GM19372 (cell line): ENCODE data around the gene MTARC1.

Experiments
- ATAC-seq: cut with Tn5 transposase; IDR thresholded peaks from one replicate; pipeline ENCODE4 v1.9.1; 2021; ENCODE audit warnings: mild to moderate bottlenecking, low read depth, moderate library complexity; ENCODE audit not compliant: unreplicated experiment

The MTARC1 gene

DNA sequence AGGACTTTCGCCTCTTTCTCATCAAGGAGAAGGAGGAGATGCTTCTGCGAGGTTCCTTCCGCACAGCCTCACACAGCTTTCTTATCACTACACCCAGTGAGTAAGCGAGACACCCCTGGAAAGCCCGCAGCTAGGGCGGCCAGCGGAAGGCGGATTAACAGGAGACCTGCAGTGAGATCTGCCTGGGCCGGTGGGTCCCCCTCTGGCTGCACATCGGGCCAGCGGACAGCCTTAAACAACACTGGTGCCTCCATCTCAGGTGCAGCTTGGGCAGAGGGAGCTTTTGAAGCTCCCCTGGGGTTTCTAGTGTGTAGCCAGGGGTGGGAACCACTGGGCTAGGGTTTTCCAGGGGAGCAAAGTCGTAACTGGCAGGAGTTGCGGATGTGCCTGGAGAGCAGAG lies 17.5 kb upstream of the MTARC1 start:
- no peak for ATAC-seq

DNA sequence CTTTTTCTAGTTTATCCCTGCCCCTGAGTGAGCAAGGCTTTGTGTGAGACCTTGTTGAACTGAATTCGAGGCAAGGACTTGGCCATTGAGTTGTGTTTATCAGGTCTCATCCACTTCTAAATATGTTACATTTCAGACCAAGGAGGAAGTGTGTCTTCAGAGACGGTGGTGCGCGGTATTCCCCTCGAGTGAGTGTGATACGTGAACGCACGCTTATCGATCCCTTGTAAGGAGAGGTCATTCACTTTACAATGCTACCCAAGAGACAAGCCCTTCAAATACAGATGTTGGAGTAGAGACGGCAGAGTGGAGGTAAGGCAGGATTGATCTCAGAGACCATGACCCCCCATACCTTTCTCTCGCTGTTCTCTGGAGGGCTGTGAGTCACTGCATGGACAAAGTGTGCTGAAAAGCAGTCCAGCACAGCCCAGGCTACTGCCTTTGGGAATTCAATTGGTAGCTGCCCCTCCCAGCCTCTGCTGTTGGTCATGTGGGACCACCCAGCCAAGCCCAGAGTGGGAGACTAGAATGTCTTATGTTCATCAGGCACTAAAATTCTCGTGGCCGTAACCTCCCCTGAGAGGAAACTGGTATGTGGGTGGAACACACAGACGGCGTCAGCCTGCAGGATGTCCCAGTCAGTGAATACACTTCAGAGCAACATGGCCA lies 16.3 kb upstream of the MTARC1 start:
- peak; percentile 63 for ATAC-seq

DNA sequence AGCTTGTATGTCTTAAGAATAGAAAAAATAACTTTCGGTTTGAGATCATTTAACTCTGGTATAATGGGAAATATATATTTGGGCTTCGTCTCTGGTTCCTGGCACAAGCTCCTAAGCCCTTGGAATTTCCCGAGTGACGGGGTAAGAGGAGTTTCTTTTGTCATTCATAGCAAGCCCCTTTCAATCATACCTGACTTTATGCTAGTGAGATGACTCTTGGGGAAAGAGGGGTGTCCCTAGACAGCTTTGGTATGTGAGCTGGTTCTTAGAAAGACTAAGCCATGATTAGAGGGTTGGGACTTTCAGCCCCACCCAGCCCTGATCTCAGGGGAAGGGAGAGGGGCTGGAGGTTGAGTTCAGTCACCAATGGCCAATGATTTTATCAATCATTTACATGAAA lies 13.9 kb upstream of the MTARC1 start:
- ATAC-seq: no peak

DNA sequence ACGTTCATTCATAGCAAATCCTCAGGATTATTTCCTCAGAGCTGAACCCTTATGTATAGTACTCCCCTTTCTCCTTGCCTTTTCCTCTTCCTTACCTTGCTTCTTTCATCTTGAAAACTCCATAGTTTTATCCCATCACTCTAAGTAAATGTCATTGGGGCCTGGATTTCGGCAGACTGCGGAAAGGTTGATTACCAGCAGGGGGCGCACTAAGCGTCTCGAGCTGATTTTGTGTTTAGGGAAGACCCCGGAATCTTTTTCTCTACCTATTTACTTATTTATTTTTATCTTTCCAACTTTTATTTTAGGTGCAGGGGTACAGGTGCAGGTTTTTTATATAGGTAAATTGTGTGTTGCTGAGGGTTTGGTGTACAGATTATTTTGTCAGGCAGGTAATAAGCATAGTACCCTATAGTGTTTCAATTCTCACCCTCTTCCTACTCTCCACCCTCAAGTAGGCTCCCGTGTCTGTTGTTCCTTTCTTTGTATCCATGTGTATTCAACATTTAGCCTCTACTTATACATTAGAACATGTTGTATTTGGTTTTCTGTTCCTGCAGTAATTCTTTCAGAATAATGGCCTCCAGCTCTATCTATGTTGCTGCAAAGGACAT lies 11.4 kb upstream of the MTARC1 start:
- ATAC-seq: no peak

DNA sequence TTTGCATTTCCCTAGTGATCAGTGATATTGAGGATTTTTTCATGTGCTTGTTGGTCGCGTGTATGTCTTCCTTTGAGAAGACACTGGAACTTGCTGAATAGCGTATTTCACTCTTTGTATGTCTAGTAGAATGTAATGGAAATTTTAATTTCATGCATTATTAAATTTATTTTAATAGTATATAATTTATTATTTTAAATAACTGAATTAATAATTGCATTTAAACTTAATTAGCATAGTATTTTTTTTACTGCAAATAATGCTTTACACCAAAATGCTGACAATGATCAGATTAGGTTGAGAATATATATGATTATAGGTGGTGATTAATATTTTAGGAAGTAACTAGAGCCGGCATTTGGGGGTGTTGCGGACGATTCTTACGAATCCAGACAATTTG lies 10.5 kb upstream of the MTARC1 start:
- ATAC-seq: no peak

DNA sequence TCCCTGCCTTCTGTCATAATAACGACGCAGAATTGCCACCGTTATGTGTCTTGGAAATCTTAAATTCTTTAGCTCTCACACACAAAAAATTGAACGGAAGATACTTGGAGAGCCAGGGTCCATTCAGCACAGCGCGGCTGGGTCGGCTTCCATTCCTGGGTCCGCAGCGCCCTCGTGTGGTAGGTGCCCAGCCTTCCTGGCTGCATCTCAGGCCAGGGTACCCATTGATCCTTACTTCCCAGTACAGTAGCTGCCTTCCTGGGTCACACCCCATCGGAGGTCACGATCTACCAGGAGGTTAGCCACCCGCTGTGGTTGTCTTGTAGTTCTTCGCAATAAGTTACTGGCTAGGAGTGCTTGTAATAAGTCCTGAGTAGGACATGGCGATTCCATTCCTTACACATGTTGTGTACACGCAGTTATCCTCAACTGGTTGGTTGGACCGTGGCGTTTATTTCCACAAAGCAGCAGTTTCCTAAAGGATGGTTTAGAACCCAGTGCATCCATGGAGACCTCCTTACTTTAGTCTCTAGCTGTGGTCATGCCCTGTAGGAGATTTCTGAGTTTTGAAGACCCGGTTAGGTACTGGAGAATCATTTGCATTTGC lies 9.9 kb upstream of the MTARC1 start:
- ATAC-seq: peak; percentile 65

DNA sequence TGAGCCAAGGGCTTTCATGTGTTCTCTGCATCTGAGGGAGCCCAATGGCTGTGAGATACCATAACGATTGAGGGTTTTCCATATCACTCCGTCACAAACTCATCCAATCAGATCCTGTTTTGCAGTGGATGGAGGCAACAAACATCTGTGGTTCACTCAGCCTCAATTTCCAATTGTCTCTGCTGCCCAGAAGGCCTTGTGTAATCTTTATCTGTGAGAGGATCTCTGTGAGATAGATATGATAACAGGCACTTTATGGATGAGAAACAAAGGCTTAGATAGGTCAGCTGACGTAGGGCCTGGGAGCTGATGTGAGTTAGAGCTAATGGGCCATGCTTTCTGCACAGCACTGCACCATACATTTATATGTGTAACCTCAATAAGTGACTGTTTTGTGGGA lies 3.3 kb upstream of the MTARC1 start:
- ATAC-seq: no peak

DNA sequence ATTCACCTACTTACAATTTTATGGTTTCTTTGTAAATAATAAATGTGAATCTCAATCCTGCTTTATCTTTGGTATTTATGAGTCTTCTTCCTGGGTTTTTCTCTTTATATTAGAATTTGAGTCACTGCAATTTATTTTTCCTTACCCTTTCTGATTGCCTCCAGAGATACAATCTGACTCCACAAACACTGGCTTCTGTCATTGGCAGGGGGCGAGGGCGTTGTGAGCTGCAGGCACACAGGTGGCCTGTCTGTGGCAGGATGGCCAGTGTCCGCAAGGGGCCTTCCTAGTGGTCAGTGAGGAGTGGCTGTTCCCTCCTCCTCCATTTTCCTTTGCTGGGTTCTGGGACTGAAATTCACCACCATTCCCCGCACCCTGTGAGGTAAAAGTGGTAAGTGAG lies 2.0 kb upstream of the MTARC1 start:
- ATAC-seq: no peak

DNA sequence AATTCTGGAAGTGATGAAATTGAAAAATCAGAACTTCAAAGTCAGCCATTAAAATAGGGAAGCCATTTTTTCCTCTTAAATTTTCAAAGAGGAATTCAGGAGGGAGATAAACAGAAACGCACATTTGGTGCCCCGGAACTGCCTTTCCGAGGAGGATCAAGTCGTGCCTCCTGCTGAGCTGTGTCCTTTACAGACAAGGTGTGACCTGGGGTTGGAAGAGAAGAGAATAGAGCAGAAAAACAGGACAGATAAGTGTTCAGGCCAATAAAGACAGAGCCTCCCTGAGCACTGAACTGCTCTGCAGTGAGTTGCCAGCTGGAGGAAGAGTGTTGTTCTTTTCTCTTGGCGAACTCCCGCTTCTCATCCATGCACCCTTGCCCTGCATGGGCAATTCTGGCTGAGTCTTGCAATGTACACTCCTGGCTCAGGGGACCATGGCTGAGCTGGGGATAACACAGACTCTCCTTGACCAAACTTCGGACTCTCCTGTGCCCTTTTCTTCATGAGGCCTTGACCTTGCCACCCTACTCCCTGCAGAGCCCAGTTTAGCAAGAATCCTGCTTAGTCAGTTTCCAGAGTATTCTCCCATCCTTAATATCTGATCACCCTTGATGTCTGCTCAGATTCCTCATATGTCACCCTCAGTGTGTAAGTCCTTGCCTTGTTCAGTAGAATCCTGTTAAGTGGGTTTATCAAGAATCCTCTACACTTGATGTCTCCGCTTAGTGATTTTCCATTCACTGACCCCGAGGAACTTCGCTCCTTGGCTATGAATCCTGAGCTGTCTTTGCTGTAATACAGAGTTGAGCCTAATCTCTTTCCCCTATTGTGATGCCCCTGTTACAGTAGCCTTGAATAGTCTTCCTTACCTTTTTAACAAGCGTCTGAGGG lies 1.3 kb upstream of the MTARC1 start:
- no peak for ATAC-seq

DNA sequence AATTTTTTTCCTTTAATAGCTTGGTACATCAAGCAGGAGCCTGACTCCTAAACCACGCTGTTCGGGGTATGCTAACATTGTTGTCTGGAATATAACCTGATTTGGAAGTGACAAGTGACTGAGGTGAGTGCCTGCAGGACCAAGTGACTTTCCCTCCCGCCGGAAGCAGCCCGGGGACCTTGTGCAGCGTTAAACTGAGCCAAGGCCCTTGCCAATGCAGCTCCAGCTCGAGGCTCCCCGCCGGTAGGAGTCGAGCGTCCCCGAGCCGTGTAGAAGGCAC lies 716 bp upstream of the MTARC1 start:
- peak; percentile 6 for ATAC-seq

DNA sequence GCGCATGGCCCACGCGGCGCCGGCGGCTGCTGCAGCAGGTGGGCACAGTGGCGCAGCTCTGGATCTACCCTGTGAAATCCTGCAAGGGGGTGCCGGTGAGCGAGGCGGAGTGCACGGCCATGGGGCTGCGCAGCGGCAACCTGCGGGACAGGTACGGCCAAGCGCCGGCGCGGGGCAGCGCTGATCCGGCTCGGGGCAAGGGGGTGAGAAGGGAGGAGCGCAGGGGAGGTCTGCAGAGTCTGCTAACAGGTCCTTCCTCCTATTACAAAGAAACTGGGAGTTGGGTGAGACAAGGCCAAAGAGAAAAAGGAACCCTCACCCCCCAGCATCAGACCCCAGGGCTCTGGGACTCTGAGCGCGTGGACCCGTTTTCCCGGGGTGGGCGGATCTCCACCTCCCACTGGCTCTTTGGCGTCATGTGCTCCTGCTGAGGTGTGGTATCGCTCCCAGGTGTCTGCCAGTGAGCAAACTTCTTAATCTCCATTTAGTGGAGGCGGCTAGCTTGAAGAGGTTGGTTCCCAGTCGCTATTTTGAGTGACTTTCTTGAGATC lies 431 bp downstream of the MTARC1 start:
- peak; percentile 43 for ATAC-seq

DNA sequence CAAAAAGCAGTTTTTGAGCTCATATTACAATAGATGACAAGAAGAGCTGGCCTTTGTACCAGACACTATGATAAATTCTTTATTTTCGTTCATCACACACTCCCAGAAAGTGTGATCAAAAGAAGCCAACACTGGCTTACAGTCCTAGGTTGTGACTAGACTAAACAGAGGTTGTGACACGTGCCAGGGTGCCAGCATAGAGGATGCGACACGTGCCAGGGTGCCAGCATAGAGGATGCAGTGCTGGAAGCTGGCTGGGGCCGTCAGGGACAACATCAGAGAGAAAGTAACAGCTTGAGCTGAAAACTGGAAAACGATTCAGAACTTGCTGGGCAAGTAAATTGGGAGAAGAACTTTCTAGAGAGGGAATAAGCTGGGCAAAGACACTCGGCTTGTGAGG lies 2.2 kb downstream of the MTARC1 start:
- no peak for ATAC-seq

DNA sequence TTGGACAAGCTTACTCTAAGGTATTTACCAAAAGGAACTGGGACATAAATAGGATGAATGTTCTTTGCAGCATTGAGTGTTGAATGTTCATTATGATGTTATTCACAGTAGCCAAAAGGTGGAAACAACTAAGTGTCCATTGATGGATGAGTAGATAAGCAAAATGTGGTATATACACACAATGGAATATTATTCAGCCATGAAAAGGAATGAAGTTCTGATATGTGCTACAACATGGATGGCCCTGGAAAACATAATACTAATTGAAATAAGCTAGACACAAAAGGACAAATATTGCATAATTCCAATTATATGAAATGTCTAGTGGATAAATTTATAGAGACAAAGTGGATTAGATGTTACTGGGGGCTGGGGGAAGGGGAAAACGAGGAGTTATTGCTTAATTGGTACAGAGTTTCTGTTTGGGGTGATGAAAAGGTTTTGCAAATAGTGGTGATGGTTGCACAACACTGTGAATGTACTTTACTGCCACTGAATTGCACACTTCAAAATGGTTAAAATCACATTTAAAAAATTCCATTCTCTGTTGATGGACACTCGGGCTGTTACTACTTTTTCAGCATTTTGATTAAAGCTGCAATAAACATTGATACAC lies 2.9 kb downstream of the MTARC1 start:
- ATAC-seq: no peak

DNA sequence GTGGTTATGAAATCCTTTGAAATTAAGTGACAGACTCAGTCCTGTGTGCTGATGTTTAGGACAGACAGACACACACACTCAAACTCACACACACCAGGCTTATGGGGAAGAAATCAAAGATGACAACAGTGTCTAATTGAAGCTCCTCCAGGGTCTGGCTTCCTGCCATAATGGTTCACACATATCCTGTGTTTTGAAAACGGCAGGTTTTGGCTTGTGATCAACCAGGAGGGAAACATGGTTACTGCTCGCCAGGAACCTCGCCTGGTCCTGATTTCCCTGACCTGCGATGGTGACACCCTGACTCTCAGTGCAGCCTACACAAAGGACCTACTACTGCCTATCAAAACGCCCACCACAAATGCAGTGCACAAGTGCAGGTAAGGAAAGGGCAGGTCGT lies 4.6 kb downstream of the MTARC1 start:
- ATAC-seq: no peak

DNA sequence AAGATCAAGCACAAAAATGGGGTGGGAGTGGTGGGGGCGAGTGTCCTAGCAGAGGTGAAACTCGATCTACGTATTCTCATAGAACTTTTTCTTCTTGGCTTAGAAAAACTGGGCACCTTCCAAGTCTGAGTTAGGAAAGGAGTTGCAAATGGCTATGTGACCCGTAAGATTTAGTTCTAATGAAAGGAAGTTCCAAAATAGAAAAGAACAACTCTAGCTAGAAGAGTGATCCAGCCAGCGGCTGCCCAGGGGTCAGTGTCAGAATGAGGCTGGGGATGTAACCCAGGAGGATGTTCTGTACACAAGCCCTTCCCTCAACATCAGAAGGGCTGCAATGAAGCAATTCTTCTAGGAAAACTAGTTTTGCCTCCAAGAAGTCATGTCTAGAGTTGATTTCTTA lies 5.2 kb downstream of the MTARC1 start:
- ATAC-seq: no peak

DNA sequence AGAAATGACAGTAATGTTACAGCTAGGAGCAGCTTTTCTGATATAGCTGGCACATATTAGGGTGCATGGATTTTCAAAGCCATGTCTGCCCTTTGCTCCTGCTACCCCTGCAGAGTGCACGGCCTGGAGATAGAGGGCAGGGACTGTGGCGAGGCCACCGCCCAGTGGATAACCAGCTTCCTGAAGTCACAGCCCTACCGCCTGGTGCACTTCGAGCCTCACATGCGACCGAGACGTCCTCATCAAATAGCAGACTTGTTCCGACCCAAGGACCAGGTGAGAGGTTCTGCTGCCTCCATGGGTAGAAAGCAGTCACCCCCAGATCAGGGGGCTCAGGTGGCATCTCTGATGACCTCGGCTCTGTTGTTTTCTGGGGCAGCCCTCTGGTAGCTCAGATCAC lies 9.8 kb downstream of the MTARC1 start:
- ATAC-seq: no peak

DNA sequence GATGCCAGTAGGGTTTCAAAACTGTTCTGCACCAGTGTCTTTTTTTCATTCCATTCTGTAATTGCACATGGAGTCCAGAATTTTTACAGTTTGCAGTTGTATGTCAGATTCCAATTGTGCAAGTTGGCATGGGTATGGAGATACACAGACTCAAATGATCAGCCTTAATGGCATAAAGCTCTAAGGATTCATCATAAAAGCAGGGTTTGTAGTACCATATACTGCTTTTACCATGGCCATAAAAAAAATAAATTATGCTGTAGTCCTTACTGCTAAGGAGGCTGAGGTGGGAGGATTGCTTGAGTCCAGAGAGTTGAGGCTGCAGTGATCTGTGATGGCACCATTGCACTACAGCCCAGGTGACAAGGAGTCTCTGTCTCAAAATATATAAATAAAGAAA lies 10.3 kb downstream of the MTARC1 start:
- ATAC-seq: no peak

DNA sequence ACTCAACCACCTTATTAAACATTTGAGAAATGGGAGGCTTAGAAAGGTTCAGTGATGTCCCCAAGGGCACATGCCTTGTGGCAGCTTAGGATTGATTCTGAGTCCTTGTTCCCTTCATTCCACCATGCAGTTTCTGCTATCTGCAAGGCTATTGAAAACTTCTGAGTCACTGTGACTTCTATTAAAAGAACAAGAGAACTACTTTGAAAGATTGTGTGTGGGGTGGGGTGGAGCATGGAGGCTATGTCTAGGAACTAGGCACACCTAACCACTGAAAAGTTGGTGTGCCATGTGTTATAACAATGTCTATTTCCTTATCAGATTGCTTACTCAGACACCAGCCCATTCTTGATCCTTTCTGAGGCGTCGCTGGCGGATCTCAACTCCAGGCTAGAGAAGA lies 10.8 kb downstream of the MTARC1 start:
- ATAC-seq: no peak

DNA sequence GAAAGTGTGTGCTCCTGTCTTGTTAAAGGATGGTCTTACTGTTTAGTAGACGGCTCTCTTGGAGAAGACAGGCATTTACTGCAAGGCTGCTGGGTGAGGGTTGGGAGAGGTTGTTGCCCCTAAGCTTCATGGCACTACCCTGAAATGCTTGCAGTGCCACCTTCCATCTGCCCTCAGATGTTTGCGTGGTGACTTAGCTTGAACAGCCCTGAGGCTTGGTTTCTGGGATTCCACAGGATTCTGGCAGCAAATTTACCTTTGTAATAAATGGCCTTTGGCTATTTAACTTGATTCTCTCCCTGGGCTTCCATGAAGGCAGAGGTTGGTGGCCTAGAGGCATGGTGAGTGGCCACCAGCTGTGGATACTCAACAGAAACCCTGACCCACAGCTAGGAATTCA lies 11.6 kb downstream of the MTARC1 start:
- no peak for ATAC-seq

DNA sequence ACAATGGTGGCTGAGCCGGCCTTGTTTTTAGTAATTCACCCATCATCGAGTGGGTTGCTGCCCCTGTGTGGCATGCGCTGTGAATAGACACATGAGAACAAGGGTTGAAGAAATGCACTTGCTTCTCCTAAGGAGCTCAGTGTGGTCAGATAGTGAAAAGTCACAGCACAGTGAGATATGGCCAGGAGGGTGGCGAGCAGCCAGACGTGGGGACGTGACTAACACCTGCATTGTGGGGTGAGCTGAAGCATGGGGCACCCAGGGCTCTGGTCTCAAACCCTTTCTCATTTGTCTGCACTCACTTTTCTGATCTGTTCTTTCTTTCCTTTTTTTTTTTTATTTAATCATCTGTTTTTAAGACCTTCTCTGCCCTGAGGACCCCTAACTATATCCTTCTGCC lies 13.5 kb downstream of the MTARC1 start:
- ATAC-seq: no peak
